ENCODE results near the gene PCDHGA1. TPM values are rescaled to one million over a fixed set of nuclear protein-coding genes. Genes with fewer than 3 reads are reported as not detected.
"Not testable (repeated sequence)": the region's sequence is repeated elsewhere in the genome, so short reads cannot be mapped to it uniquely, and the experiment has no call there.

PCDHGA1 gene
- 0.59 TPM for polyA plus RNA-seq (2013, experiment 1 of 2)
- polyA plus RNA-seq (2013, experiment 2 of 2): 0.25 TPM

- Histone ChIP-seq H3K9me3 (ENCODE audit: control insufficient read depth, low read length) (peaks cover 20% of the 10 kb centered on the region), H3K36me3 (ENCODE audit: control insufficient read depth, insufficient read depth, low read length) (no peaks in the 10 kb centered on the region), H3K27ac (ENCODE audit: low read depth, low read length, severe bottlenecking) (no peak within 1 kb of the TSS), H3K4me1 (ENCODE audit: control insufficient read depth, insufficient read depth, low read length, poor library complexity, severe bottlenecking) (no peaks in the 10 kb centered on the region), H3K4me3 (ENCODE audit: extremely low read depth, insufficient read depth, low read length, poor library complexity, severe bottlenecking) (no peak within 1 kb of the TSS)
- WGBS, 2 experiments (ENCODE audit: insufficient coverage in 2 of 2): 87 to 89% methylated on average over 10 to 17 of the region's 21 CpGs
Observed at GRCh38 chr5:141330299-141331080, at the start of gene PCDHGA1. PCDHGA1 (plus strand) TSS chr5:141330514.

GRCh38 chr5:141298376-141298775 lies 31.9 kb upstream of the PCDHGA1 start:
- H3K27ac ChIP-seq (ENCODE audit: low read depth, low read length, severe bottlenecking): peak overlapping the region; percentile 25
- no peak overlapping the region for H3K4me3 ChIP-seq (ENCODE audit: extremely low read depth, insufficient read depth, low read length, poor library complexity, severe bottlenecking)
- H3K4me1 ChIP-seq (ENCODE audit: control insufficient read depth, insufficient read depth, low read length, poor library complexity, severe bottlenecking): no peaks in the 10 kb centered on the region
- peaks cover 11% of the 10 kb centered on the region for H3K9me3 ChIP-seq (ENCODE audit: control insufficient read depth, low read length)
- WGBS, 2 experiments (ENCODE audit: insufficient coverage in 2 of 2): 93 to 95% methylated on average over 3 to 4 of the region's 4 CpGs
- H3K36me3 ChIP-seq (ENCODE audit: control insufficient read depth, insufficient read depth, low read length): no peaks in the 10 kb centered on the region

- Histone ChIP-seq H3K36me3 (ENCODE audit: control insufficient read depth, insufficient read depth, low read length) (no peaks in the 10 kb centered on the region), H3K4me3 (ENCODE audit: extremely low read depth, insufficient read depth, low read length, poor library complexity, severe bottlenecking) (no peak within 1 kb of the TSS), H3K4me1 (ENCODE audit: control insufficient read depth, insufficient read depth, low read length, poor library complexity, severe bottlenecking) (no peaks in the 10 kb centered on the region), H3K9me3 (ENCODE audit: control insufficient read depth, low read length) (peaks cover 14% of the 10 kb centered on the region), H3K27ac (ENCODE audit: low read depth, low read length, severe bottlenecking) (no peak within 1 kb of the TSS)
- 97% methylated on average over 23 to 30 of the region's 36 CpGs for WGBS, 2 experiments (ENCODE audit: insufficient coverage in 2 of 2)
Observed at GRCh38 chr5:141303756-141304155, 26.6 kb upstream of the PCDHGA1 start, which contains the start of gene SLC25A2. SLC25A2 (minus strand) TSS chr5:141304049; CDS start chr5:141303865, 184 bp downstream.

- WGBS, 2 experiments (ENCODE audit: insufficient coverage in 2 of 2): no CpG with 5 or more reads among the region's 1 CpG
- H3K9me3 ChIP-seq (ENCODE audit: control insufficient read depth, low read length): peaks cover 14% of the 10 kb centered on the region
- H3K4me1 ChIP-seq (ENCODE audit: control insufficient read depth, insufficient read depth, low read length, poor library complexity, severe bottlenecking): no peaks in the 10 kb centered on the region
- no peak overlapping the region for H3K27ac ChIP-seq (ENCODE audit: low read depth, low read length, severe bottlenecking)
- no peaks in the 10 kb centered on the region for H3K36me3 ChIP-seq (ENCODE audit: control insufficient read depth, insufficient read depth, low read length)
- H3K4me3 ChIP-seq (ENCODE audit: extremely low read depth, insufficient read depth, low read length, poor library complexity, severe bottlenecking): no peak overlapping the region
Observed at GRCh38 chr5:141306630-141307029, 23.7 kb upstream of the PCDHGA1 start.

- no peaks in the 10 kb centered on the region for H3K4me1 ChIP-seq (ENCODE audit: control insufficient read depth, insufficient read depth, low read length, poor library complexity, severe bottlenecking)
- no peak overlapping the region for H3K4me3 ChIP-seq (ENCODE audit: extremely low read depth, insufficient read depth, low read length, poor library complexity, severe bottlenecking)
- peaks cover 23% of the 10 kb centered on the region for H3K9me3 ChIP-seq (ENCODE audit: control insufficient read depth, low read length)
- H3K36me3 ChIP-seq (ENCODE audit: control insufficient read depth, insufficient read depth, low read length): peaks cover 45% of the 10 kb centered on the region
- no peak overlapping the region for H3K27ac ChIP-seq (ENCODE audit: low read depth, low read length, severe bottlenecking)
Observed at GRCh38 chr5:141313711-141314110, 16.6 kb upstream of the PCDHGA1 start.

GRCh38 chr5:141316963-141317362 lies 13.4 kb upstream of the PCDHGA1 start:
- not testable (repeated sequence) for H3K4me1 ChIP-seq (ENCODE audit: control insufficient read depth, insufficient read depth, low read length, poor library complexity, severe bottlenecking); H3K27ac ChIP-seq (ENCODE audit: low read depth, low read length, severe bottlenecking); H3K4me3 ChIP-seq (ENCODE audit: extremely low read depth, insufficient read depth, low read length, poor library complexity, severe bottlenecking)
- peaks cover 57% of the 10 kb centered on the region for H3K36me3 ChIP-seq (ENCODE audit: control insufficient read depth, insufficient read depth, low read length)
- peaks cover 42% of the 10 kb centered on the region for H3K9me3 ChIP-seq (ENCODE audit: control insufficient read depth, low read length)
- WGBS, 2 experiments (ENCODE audit: insufficient coverage in 2 of 2): 93 to 100% methylated on average over 2 of the region's 4 CpGs

- Histone ChIP-seq H3K4me3 (ENCODE audit: extremely low read depth, insufficient read depth, low read length, poor library complexity, severe bottlenecking) (peak overlapping the region; percentile 69), H3K27ac (ENCODE audit: low read depth, low read length, severe bottlenecking) (no peak overlapping the region), H3K9me3 (ENCODE audit: control insufficient read depth, low read length) (peaks cover 47% of the 10 kb centered on the region), H3K4me1 (ENCODE audit: control insufficient read depth, insufficient read depth, low read length, poor library complexity, severe bottlenecking) (no peaks in the 10 kb centered on the region), H3K36me3 (ENCODE audit: control insufficient read depth, insufficient read depth, low read length) (peaks cover 48% of the 10 kb centered on the region)
- WGBS, 2 experiments (ENCODE audit: insufficient coverage in 2 of 2): 93 to 95% methylated on average over 6 of the region's 6 CpGs
Observed at GRCh38 chr5:141319202-141319601, 11.1 kb upstream of the PCDHGA1 start.

- H3K9me3 ChIP-seq (ENCODE audit: control insufficient read depth, low read length): peaks cover 44% of the 10 kb centered on the region
- H3K36me3 ChIP-seq (ENCODE audit: control insufficient read depth, insufficient read depth, low read length): peaks cover 46% of the 10 kb centered on the region
- no peaks in the 10 kb centered on the region for H3K4me1 ChIP-seq (ENCODE audit: control insufficient read depth, insufficient read depth, low read length, poor library complexity, severe bottlenecking)
- WGBS, 2 experiments (ENCODE audit: insufficient coverage in 2 of 2): 80 to 90% methylated on average over 4 to 5 of the region's 5 CpGs
- H3K4me3 ChIP-seq (ENCODE audit: extremely low read depth, insufficient read depth, low read length, poor library complexity, severe bottlenecking): peak overlapping the region; percentile 69
- H3K27ac ChIP-seq (ENCODE audit: low read depth, low read length, severe bottlenecking): peak overlapping the region; percentile 11
Observed at GRCh38 chr5:141319699-141320098, 10.6 kb upstream of the PCDHGA1 start.

GRCh38 chr5:141320225-141321169 lies 9.8 kb upstream of the PCDHGA1 start, which contains the start of gene TAF7:
TAF7 (minus strand) TSS chr5:141320784; CDS start chr5:141320044, 740 bp downstream.
- WGBS, 2 experiments (ENCODE audit: insufficient coverage in 2 of 2): 2 to 5% methylated on average over 56 to 64 of the region's 67 CpGs
- peaks cover 43% of the 10 kb centered on the region for H3K36me3 ChIP-seq (ENCODE audit: control insufficient read depth, insufficient read depth, low read length)
- peak within 1 kb of the TSS; percentile 98 for H3K27ac ChIP-seq (ENCODE audit: low read depth, low read length, severe bottlenecking)
- peaks cover 36% of the 10 kb centered on the region for H3K9me3 ChIP-seq (ENCODE audit: control insufficient read depth, low read length)
- H3K4me1 ChIP-seq (ENCODE audit: control insufficient read depth, insufficient read depth, low read length, poor library complexity, severe bottlenecking): no peaks in the 10 kb centered on the region
- peak within 1 kb of the TSS; percentile 69 for H3K4me3 ChIP-seq (ENCODE audit: extremely low read depth, insufficient read depth, low read length, poor library complexity, severe bottlenecking)

GRCh38 chr5:141322261-141322660 lies 8.1 kb upstream of the PCDHGA1 start:
- 78 to 100% methylated on average over 1 of the region's 3 CpGs for WGBS, 2 experiments (ENCODE audit: insufficient coverage in 2 of 2)

More at GRCh38 chr5:141322261-141322660, 8.1 kb upstream of the PCDHGA1 start:
- Histone ChIP-seq H3K9me3 (ENCODE audit: control insufficient read depth, low read length) (peaks cover 34% of the 10 kb centered on the region), H3K27ac (ENCODE audit: low read depth, low read length, severe bottlenecking) (no peak overlapping the region), H3K4me3 (ENCODE audit: extremely low read depth, insufficient read depth, low read length, poor library complexity, severe bottlenecking) (no peak overlapping the region), H3K4me1 (ENCODE audit: control insufficient read depth, insufficient read depth, low read length, poor library complexity, severe bottlenecking) (no peaks in the 10 kb centered on the region), H3K36me3 (ENCODE audit: control insufficient read depth, insufficient read depth, low read length) (peaks cover 26% of the 10 kb centered on the region)
